Uterus (tissue), 4 donors: Measurements from ENCODE around the gene BICDL2. TPM values are rescaled to one million over a fixed set of nuclear protein-coding genes. Genes with fewer than 3 reads are reported as not detected.
"Not testable (repeated sequence)": the region's sequence is repeated elsewhere in the genome, so short reads cannot be mapped to it uniquely, and the experiment has no call there.

ENCODE experiments used
- DNase-seq, 2 donors: peaks; one replicate each; pipeline ENCODE4 v3.0.0-alpha.2; 2019 to 2020
- H3K27ac ChIP-seq, 2 donors: fragments of 200-600 bp; sonication (generic); 1 replicate in 1 of 2; 2 replicates in 1 of 2; pipeline ENCODE4 v1.5.1; 2016 to 2018
- H3K27me3 ChIP-seq, 2 donors: fragments of 200-600 bp; sonication (generic); one replicate each; pipeline ENCODE4 v1.5.1; 2018 to 2019; ENCODE audit warnings: control low read depth in 1 of 2
- H3K36me3 ChIP-seq, 2 donors: fragments of 200-600 bp; sonication (generic); one replicate each; pipeline ENCODE4 v1.5.1; 2019; ENCODE audit warnings: control low read depth in 1 of 2
- H3K4me1 ChIP-seq, 2 donors: fragments of 200-600 bp; sonication (generic); one replicate each; pipeline ENCODE4 v1.5.1; 2018 to 2019; ENCODE audit warnings: control low read depth in 1 of 2
- H3K4me3 ChIP-seq, 2 donors: fragments of 200-600 bp; sonication (generic); 1 replicate in 1 of 2; 2 replicates in 1 of 2; pipeline ENCODE4 v1.5.1; 2018 to 2019; ENCODE audit warnings: mild to moderate bottlenecking in 1 of 2
- H3K9me3 ChIP-seq, 2 donors: fragments of 200-600 bp; sonication (generic); one replicate each; pipeline ENCODE4 v1.5.1; 2019; ENCODE audit warnings: control low read depth in 1 of 2
- POLR2A ChIP-seq, 2 donors: fragments of 450-650 bp; IDR thresholded peaks; one replicate each; pipeline ENCODE4 v1.6.1; 2016; ENCODE audit warnings: antibody characterized with exemption in 2 of 2, mild to moderate bottlenecking in 1 of 2, moderate library complexity in 1 of 2
- intact Hi-C: fragments of 100-400 bp; cut with DNase I; formaldehyde crosslinking; loops from one replicate; pipeline ENCODE4 v1.15.1; 2023; ENCODE audit warnings: low total_unique reads
- total RNA-seq, 4 donors: library from RNA; depleted of rRNA in 3 of 4; stranded (reverse); fragments of >200 nt in 3 of 4; gene quantifications; one replicate each; pipeline versions ENCODE4 v1.1.0 to v1.2.4, GENCODE V29; 2014 to 2023
- TF ChIP-seq, protein P1 (sequence below), 4 experiments: fragments of 200-600 bp in 2 of 4; fragments of 450-650 bp in 2 of 4; sonication (generic) in 2 of 4; IDR thresholded peaks; one replicate each; pipeline ENCODE4 v1.5.1; 2016 to 2019; ENCODE audit warnings: antibody characterized with exemption in 4 of 4, mild to moderate bottlenecking in 2 of 4, moderate library complexity in 1 of 4
- donor health status: DM: yes; HTN: yes; CAD: no.

BICDL2 gene, protein sequence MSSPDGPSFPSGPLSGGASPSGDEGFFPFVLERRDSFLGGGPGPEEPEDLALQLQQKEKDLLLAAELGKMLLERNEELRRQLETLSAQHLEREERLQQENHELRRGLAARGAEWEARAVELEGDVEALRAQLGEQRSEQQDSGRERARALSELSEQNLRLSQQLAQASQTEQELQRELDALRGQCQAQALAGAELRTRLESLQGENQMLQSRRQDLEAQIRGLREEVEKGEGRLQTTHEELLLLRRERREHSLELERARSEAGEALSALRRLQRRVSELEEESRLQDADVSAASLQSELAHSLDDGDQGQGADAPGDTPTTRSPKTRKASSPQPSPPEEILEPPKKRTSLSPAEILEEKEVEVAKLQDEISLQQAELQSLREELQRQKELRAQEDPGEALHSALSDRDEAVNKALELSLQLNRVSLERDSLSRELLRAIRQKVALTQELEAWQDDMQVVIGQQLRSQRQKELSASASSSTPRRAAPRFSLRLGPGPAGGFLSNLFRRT
- 1 to 10 TPM in 1 of 4 donors, under 1 TPM in 2, not detected in 1; 0.26 to 1.9 (median 0.29) TPM for total RNA-seq

DNA sequence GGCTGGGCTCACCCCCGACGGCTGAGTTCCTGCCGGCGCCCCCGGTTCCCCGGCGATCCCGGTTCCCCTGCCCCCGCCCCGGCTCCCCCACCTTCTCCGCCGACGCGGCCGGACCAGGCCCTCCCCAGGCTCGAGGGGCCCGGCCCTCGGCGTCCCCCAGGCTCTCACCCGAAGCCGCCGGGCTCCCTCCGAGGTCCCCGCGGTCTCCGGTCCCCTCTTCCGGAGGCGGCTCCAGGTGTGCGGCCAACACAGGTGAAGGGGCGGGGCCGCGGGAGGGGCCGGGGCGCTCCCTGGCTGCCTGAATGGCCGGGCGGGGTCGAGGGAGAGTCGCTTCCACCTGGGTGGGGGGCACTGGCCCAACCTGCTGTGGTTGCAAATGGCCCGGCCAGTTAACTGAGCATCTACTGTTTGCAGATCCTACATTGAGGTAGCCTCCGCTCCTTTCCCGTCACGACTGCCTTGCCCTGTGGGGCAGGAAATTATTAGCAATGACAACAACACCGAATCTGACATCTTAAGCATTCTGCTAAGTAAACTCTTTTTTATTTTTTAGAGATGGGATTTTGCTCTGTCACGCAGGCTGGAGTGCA, at the start of gene BICDL2:
Gene BICDL2, minus strand, starts transcription at position 219 of the 590 bp plus-strand sequence. CDS start 1,448 bp downstream, outside the sequence.
- intact Hi-C loops = no loop called here
- H3K36me3 ChIP-seq = no peaks in the 10 kb centered on the region
- DNase-seq = no peak
- H3K9me3 ChIP-seq = no peaks in the 10 kb centered on the region
- H3K27me3 ChIP-seq = peaks cover 18 to 32% of the 10 kb centered on the region in 2 donors
- H3K4me3 ChIP-seq = no peak within 1 kb of the TSS
- H3K27ac ChIP-seq = no peak within 1 kb of the TSS
- no peak for TF ChIP-seq POLR2A (IDR thresholded peaks at IDR 0.05)
- TF ChIP-seq, protein P1, sequence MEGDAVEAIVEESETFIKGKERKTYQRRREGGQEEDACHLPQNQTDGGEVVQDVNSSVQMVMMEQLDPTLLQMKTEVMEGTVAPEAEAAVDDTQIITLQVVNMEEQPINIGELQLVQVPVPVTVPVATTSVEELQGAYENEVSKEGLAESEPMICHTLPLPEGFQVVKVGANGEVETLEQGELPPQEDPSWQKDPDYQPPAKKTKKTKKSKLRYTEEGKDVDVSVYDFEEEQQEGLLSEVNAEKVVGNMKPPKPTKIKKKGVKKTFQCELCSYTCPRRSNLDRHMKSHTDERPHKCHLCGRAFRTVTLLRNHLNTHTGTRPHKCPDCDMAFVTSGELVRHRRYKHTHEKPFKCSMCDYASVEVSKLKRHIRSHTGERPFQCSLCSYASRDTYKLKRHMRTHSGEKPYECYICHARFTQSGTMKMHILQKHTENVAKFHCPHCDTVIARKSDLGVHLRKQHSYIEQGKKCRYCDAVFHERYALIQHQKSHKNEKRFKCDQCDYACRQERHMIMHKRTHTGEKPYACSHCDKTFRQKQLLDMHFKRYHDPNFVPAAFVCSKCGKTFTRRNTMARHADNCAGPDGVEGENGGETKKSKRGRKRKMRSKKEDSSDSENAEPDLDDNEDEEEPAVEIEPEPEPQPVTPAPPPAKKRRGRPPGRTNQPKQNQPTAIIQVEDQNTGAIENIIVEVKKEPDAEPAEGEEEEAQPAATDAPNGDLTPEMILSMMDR (IDR thresholded peaks at IDR 0.05) = no peak
- no peaks in the 10 kb centered on the region for H3K4me1 ChIP-seq

DNA sequence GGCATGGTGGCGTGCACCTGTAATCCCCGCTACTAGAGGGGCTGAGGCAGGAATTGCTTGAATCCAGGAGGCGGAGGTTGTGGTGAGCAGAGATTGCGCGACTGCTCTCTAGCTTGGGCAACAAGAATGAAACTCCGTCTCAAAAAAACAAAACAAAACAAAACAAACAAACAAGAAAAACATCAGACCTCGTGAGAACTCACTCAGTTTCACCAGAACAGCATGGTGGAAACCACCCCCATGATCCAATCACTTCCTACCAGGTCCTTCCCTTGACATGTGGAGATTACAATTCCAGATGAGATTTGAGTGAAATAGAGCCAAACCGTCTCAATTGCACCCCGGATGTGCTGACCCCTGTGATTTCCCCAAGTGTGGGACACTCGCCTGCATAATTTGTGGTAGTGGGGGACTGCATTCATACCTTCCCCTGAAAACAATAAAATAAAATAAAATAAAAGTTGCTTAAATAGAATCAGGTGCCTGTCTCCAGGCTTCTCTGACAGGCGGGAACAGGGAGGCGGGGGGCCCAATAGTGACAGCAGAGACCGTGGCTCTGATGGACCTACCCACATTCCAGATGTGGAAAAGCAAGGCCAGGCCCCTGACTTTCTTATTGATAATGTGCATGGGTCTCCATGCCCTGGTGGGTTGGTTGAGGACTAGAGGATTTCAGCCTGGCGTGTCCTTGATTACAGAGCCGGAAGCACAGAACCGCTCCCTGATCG, 49.3 kb upstream of the BICDL2 start:
- no peak for DNase-seq
- TF ChIP-seq, protein P1 (IDR thresholded peaks at IDR 0.05) = no peak
- TF ChIP-seq POLR2A (IDR thresholded peaks at IDR 0.05) = no peak
- H3K4me3 ChIP-seq = peak overlapping the region in 1 of 2 donors; percentile 2
- H3K27me3 ChIP-seq = no peaks in the 10 kb centered on the region
- H3K27ac ChIP-seq = peak overlapping the region in 1 of 2 donors; percentile 63
- no peaks in the 10 kb centered on the region for H3K36me3 ChIP-seq
- intact Hi-C loops = no loop called here
- H3K4me1 ChIP-seq = no peaks in the 10 kb centered on the region
- no peaks in the 10 kb centered on the region for H3K9me3 ChIP-seq

DNA sequence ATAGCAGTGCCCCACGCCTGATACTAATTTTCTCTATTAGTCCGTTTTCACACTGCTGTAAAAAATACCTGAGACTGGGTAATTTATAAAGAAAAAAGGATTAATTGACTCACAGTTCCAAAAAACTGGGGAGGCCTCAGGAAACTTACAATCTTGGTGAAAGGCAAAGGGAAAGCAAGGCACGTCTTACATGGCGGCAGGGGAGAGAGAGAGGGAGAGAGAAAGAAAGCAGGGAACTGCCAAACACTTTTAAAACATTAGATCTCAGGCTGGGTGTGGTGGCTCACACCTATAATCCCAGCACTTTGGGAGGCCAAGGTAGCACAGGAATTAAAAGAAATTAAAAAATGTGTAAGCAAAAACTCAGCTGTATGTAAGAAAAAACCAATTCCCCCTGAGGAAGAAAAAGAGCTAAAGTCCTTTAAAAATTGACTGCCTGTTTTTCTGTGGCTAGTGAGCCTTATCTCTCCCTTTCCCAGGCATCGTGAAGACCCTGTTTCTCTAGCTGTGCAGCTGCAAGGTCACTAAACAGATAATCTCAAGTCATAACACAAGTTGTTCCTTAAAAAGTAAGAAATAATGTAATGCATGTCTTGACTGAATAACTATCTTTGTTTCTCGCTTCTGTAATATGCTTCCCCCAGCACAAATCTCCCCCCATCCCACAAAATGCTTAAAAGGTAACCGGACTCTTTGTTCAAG, 48.4 kb upstream of the BICDL2 start:
- TF ChIP-seq, protein P1 (IDR thresholded peaks at IDR 0.05) = no peak
- TF ChIP-seq POLR2A (IDR thresholded peaks at IDR 0.05) = no peak
- intact Hi-C loops = no loop called here
- no peaks in the 10 kb centered on the region for H3K4me1 ChIP-seq
- no peaks in the 10 kb centered on the region for H3K27me3 ChIP-seq
- H3K4me3 ChIP-seq = no peak overlapping the region
- DNase-seq = no peak
- H3K36me3 ChIP-seq = no peaks in the 10 kb centered on the region
- H3K27ac ChIP-seq = no peak overlapping the region
- H3K9me3 ChIP-seq = no peaks in the 10 kb centered on the region

DNA sequence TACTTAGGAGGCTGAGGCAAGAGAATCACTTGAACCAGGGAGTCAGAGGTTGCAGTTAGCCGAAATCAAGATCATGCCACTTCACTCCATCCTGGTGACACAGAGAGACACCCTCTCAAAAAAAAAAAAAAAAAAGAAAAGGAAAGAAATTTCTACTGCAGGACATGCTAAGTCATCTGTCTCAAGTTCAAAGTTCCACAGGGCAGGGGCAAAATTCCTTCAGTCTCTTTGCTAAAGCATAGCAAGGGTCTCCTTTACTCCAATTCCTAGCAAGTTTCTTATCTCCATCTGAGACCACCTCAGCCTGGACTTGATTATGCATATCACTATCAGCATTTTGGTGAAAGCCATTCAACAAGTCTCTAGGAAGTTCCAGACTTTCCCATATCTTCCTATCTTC, 47.7 kb upstream of the BICDL2 start:
- intact Hi-C loops = no loop called here
- TF ChIP-seq, protein P1 (IDR thresholded peaks at IDR 0.05) = no peak
- TF ChIP-seq POLR2A (IDR thresholded peaks at IDR 0.05) = no peak
- H3K4me3 ChIP-seq = no peak overlapping the region

DNA sequence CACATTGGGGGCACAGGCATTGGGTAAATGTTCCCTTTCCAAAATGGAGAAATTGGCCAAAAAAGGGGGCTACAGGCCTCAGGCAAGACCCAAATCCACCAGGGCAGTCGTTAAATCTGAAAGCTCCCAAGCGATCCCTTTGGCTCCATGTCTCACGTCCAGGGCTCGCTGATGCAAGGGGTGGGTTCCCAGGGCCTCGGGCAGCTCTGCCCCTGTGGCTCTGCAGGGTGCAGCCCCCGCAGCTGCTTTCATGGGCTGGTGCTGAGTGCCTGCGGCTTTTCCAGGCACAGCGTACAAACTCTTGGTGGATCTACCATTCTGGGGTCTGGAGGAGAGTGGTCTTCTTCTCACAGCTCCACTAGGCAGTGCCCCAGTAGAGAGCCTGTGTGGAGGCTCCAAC, 46.7 kb upstream of the BICDL2 start:
- H3K36me3 ChIP-seq, DNase-seq, H3K27me3 ChIP-seq, H3K4me1 ChIP-seq, H3K9me3 ChIP-seq, intact Hi-C loops, H3K27ac ChIP-seq, H3K4me3 ChIP-seq: not testable (repeated sequence)

More for the DNA sequence above, 47.7 kb upstream of the BICDL2 start:
- H3K27me3 ChIP-seq = no peaks in the 10 kb centered on the region
- DNase-seq = no peak
- H3K27ac ChIP-seq = no peak overlapping the region
- H3K9me3 ChIP-seq = no peaks in the 10 kb centered on the region
- H3K36me3 ChIP-seq = no peaks in the 10 kb centered on the region
- H3K4me1 ChIP-seq = no peaks in the 10 kb centered on the region

DNA sequence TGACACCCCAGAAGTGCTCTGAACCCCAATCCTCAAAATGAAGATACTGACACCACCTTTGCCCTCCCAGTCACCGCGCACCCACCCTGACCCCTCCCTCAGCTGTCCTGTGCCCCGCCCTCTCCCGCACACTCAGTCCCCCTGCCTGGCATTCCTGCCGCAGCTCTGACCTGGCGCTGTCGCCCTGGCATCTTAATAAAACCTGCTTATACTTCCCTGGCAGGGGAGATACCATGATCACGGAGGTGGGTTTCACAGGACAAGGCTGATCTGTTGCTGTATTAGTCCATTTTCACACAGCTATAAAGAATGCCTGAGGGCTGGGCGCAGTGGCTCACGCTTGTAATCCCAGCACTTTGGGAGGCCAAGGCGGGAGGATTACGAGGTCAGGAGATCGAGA, 45.2 kb upstream of the BICDL2 start:
- H3K27me3 ChIP-seq, H3K36me3 ChIP-seq, DNase-seq, H3K9me3 ChIP-seq, H3K4me3 ChIP-seq, intact Hi-C loops, H3K4me1 ChIP-seq, H3K27ac ChIP-seq: not testable (repeated sequence)
